Glutamatergic neuron (in vitro differentiated cells): ENCODE measurements around the gene ANKRD17. TPM values are rescaled to one million over a fixed set of nuclear protein-coding genes. Genes with fewer than 3 reads are reported as not detected.

ENCODE experiments used
- DNase-seq: peaks from one replicate; pipeline ENCODE4 v3.0.0; 2022
- H3K27ac Mint-ChIP-seq: one replicate; pipeline ENCODE4 v1.8.0; 2020; ENCODE audit warnings: mild to moderate bottlenecking, mixed read lengths, inconsistent platforms; ENCODE audit not compliant: unreplicated experiment
- H3K27me3 Mint-ChIP-seq: one replicate; pipeline ENCODE4 v1.8.0; 2020; ENCODE audit warnings: mild to moderate bottlenecking, moderate library complexity, mixed read lengths, inconsistent platforms; ENCODE audit not compliant: unreplicated experiment
- H3K36me3 Mint-ChIP-seq: one replicate; pipeline ENCODE4 v1.8.0; 2020; ENCODE audit warnings: mild to moderate bottlenecking, mixed read lengths, inconsistent platforms; ENCODE audit not compliant: unreplicated experiment
- H3K4me1 Mint-ChIP-seq: one replicate; pipeline ENCODE4 v1.8.0; 2020; ENCODE audit warnings: mild to moderate bottlenecking, low read depth, mixed read lengths, inconsistent platforms; ENCODE audit not compliant: unreplicated experiment
- H3K4me3 Mint-ChIP-seq: one replicate; pipeline ENCODE4 v1.8.0; 2020; ENCODE audit warnings: mild to moderate bottlenecking, mixed read lengths, inconsistent platforms; ENCODE audit not compliant: unreplicated experiment
- H3K9me3 Mint-ChIP-seq: one replicate; pipeline ENCODE4 v1.8.0; 2020; ENCODE audit warnings: mild to moderate bottlenecking, moderate library complexity, mixed read lengths, inconsistent platforms; ENCODE audit not compliant: unreplicated experiment
- total RNA-seq: library from RNA; stranded (reverse); fragmentation: NEBNext Ultra II Directional; extraction: Animal tissue kit (Norgen Biotek cat#: 25700); gene quantifications from one replicate; pipeline ENCODE4 v1.2.1, GENCODE V29; 2021; ENCODE audit not compliant: unreplicated experiment
- TF ChIP-seq, protein P1 (sequence below): fragments of 200-600 bp; sonication (generic); IDR thresholded peaks from one replicate; pipeline ENCODE4 v1.5.0; 2021; ENCODE audit not compliant: partially characterized antibody, unreplicated experiment

ANKRD17 gene
- total RNA-seq, 1 donor from 2014 or later: 91.9 TPM

DNA sequence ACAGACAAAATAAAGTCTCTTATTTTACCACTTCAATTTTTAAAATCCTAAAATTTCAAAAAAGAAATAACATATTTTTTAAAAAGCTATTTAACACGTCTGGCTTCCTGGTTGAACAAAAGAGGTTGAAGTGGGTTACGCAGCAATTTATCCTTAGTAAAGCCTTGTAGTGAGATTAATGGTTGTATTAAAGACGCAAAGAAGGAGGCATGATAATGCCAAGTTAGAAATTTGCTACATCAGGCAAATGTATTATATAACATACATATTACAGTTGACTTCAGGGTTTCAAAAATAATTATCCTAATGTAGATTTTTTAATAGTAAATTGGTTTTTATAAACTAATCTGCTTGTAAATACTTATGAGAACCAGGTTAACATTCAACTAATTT, 35.3 kb downstream of the ANKRD17 start:
- H3K27me3 Mint-ChIP-seq: peaks cover 2% of the 10 kb centered on the region
- H3K4me1 Mint-ChIP-seq: peaks cover 4% of the 10 kb centered on the region
- no peak for DNase-seq
- no peak overlapping the region for H3K27ac Mint-ChIP-seq
- H3K9me3 Mint-ChIP-seq: peaks cover 2% of the 10 kb centered on the region
- H3K36me3 Mint-ChIP-seq: no peaks in the 10 kb centered on the region
- TF ChIP-seq, protein P1, sequence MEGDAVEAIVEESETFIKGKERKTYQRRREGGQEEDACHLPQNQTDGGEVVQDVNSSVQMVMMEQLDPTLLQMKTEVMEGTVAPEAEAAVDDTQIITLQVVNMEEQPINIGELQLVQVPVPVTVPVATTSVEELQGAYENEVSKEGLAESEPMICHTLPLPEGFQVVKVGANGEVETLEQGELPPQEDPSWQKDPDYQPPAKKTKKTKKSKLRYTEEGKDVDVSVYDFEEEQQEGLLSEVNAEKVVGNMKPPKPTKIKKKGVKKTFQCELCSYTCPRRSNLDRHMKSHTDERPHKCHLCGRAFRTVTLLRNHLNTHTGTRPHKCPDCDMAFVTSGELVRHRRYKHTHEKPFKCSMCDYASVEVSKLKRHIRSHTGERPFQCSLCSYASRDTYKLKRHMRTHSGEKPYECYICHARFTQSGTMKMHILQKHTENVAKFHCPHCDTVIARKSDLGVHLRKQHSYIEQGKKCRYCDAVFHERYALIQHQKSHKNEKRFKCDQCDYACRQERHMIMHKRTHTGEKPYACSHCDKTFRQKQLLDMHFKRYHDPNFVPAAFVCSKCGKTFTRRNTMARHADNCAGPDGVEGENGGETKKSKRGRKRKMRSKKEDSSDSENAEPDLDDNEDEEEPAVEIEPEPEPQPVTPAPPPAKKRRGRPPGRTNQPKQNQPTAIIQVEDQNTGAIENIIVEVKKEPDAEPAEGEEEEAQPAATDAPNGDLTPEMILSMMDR: no peak
- peak overlapping the region; percentile 56 for H3K4me3 Mint-ChIP-seq

DNA sequence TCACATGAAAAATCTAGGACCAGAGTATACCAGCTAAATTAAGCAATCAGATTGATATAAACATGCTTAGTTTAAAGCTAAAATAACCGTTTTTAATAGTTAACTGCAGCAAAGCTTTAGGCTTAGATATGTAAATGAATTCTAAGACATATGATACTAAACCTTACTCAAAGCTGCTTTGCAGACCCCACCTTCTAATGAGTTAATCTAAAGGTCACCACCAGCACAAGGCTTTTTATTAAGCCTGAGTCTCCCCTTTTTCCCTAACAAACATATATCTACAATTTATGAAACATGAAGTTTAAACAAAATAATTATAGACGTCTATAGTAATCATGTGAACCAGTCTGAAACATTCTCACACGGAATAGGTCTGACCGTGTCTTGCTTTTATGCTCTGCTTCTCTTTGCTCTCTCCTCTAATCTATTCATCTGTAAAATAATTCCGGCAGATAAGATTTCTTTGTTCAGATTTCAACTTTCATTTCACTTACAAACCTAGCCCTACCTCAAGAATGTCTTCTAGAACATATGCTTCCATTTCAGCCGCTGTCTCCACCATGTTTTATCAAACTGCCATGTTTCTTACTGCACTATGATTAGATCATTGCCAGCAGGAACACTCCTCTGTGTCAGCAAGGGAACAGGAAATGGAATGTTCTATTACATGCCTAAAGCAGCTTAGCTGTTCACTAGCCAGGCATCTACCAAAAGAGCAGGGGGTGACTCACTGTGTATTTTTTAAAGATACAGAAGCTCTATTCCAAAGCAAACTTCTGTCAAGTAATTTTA, 35.9 kb downstream of the ANKRD17 start:
- Mint-ChIP-seq H3K9me3 (peaks cover 2% of the 10 kb centered on the region), H3K36me3 (no peaks in the 10 kb centered on the region), H3K27me3 (peaks cover 2% of the 10 kb centered on the region), H3K4me1 (peaks cover 4% of the 10 kb centered on the region), H3K4me3 (no peak overlapping the region), H3K27ac (no peak overlapping the region)
- TF ChIP-seq, protein P1: no peak
- DNase-seq: no peak

DNA sequence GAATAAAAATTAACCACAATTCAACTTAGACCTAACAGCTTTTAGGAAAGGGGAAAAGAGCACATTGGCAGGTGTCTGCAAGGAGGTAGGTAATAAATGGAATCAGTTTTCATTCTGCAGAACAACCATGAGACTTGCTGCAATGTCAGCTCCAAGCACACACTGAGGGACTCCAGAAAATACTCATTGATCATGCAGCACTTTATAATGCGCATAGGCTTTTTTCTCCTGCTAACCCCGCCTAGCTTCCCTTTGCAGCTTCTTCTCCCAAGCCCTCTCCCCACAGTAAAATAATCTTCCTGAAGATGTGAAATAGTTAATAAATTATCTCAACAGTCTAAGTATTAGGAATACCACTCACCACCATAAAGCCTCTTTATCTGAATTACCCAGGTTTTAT, 36.9 kb downstream of the ANKRD17 start:
- DNase-seq: no peak
- Mint-ChIP-seq H3K36me3 (no peaks in the 10 kb centered on the region), H3K9me3 (peaks cover 2% of the 10 kb centered on the region), H3K27ac (peak overlapping the region; percentile 89), H3K4me1 (peaks cover 4% of the 10 kb centered on the region), H3K4me3 (peak overlapping the region; percentile 85), H3K27me3 (peaks cover 2% of the 10 kb centered on the region)
- TF ChIP-seq, protein P1: no peak

DNA sequence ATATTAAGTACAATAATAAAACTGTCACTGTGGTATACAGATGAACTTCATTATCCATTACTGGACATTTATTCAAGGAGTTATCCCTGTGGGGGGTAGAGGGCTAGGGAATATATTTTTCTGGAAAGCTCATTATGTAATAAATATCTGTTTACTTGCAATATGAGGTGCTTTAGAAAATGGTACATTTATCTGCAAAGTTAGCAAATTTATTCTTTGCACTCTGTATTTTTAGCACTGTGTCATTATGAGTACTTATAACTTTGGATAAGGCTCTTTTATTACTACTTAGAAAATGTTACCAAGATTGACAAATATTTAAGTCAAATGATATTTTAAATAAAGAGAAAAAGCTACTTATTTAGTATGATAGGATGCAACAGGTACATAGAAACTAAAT, 37.8 kb downstream of the ANKRD17 start:
- Mint-ChIP-seq H3K36me3 (no peaks in the 10 kb centered on the region), H3K4me1 (peaks cover 4% of the 10 kb centered on the region), H3K9me3 (peaks cover 2% of the 10 kb centered on the region), H3K27ac (no peak overlapping the region), H3K27me3 (peaks cover 2% of the 10 kb centered on the region), H3K4me3 (no peak overlapping the region)
- no peak for DNase-seq
- TF ChIP-seq, protein P1: no peak

DNA sequence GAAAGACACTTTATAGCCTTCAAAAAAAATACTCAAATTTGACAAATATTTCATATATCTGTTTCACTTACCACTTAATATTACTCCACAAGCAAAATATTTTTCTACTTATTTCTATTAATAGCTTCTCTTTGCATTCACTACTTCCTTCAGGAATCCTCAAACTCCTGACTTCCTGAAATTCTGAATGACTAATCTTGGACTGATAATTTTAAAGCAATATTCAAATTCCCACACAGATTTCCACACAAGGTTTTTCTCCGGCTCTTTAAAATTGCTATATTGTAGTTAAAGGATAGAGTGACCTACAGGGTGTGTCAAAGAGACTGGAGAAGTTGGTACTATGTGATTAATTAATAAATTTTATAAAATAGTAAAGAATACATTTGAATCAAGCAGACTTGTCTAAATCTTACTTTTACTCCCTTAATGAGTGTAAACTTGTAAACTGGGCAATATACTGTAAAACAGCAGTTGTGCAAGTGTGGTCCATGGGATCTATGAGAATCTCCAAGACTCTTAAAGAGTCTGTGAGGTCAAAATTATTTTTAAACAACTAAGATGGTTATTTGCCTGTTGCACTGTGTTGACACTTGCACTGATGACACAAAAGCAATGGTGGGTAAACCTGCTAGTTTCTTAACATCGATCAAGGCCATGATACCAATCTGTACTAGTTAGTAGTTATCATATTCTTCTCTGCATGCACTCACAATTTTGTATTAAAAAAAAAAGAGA, 44.5 kb downstream of the ANKRD17 start:
- TF ChIP-seq, protein P1: no peak
- no peak for DNase-seq
- Mint-ChIP-seq H3K9me3 (peaks cover 2% of the 10 kb centered on the region), H3K27ac (no peak overlapping the region), H3K36me3 (no peaks in the 10 kb centered on the region), H3K4me1 (no peaks in the 10 kb centered on the region), H3K27me3 (peaks cover 4% of the 10 kb centered on the region), H3K4me3 (no peak overlapping the region)
